Upper lobe of left lung (tissue), 4 donors: ENCODE measurements around the gene FTL.

Source experiments
- POLR2A ChIP-seq, 4 donors: fragments of 450-650 bp; IDR thresholded peaks; one replicate each; pipeline ENCODE4 v1.5.1; 2016 to 2017; ENCODE audit warnings: antibody characterized with exemption in 4 of 4, mild to moderate bottlenecking in 2 of 4
- TF ChIP-seq, protein P1 (sequence below), 6 experiments: fragments of 450-650 bp in 4 of 6; fragments of 200-600 bp in 2 of 6; sonication (generic) in 2 of 6; IDR thresholded peaks; one replicate each; pipeline ENCODE4 v1.5.1; 2016 to 2019; ENCODE audit warnings: antibody characterized with exemption in 6 of 6

- no peak for TF ChIP-seq POLR2A (IDR thresholded peaks at IDR 0.05)
- TF ChIP-seq, protein P1, sequence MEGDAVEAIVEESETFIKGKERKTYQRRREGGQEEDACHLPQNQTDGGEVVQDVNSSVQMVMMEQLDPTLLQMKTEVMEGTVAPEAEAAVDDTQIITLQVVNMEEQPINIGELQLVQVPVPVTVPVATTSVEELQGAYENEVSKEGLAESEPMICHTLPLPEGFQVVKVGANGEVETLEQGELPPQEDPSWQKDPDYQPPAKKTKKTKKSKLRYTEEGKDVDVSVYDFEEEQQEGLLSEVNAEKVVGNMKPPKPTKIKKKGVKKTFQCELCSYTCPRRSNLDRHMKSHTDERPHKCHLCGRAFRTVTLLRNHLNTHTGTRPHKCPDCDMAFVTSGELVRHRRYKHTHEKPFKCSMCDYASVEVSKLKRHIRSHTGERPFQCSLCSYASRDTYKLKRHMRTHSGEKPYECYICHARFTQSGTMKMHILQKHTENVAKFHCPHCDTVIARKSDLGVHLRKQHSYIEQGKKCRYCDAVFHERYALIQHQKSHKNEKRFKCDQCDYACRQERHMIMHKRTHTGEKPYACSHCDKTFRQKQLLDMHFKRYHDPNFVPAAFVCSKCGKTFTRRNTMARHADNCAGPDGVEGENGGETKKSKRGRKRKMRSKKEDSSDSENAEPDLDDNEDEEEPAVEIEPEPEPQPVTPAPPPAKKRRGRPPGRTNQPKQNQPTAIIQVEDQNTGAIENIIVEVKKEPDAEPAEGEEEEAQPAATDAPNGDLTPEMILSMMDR (IDR thresholded peaks at IDR 0.05) = no peak
Measured at GRCh38 chr19:48950830-48951519, 14.1 kb upstream of the FTL start.
